HEK293 (cell line): Measurements from ENCODE around the gene AUP1.

Experiments used
- CTCF ChIP-seq: fragments of 450-650 bp; formaldehyde crosslinking; IDR thresholded peaks from 2 replicates; pipeline ENCODE4 v1.5.1; 2016; ENCODE audit warnings: missing biosample characterization, missing genetic modification characterization
- EGR2 ChIP-seq: fragments of 450-650 bp; formaldehyde crosslinking; IDR thresholded peaks from 2 replicates; pipeline ENCODE4 v1.5.1; 2016; ENCODE audit warnings: low read depth, missing biosample characterization, missing genetic modification characterization
- GLIS1 ChIP-seq: fragments of 450-650 bp; formaldehyde crosslinking; IDR thresholded peaks from 2 replicates; pipeline ENCODE4 v1.5.1; 2016; ENCODE audit warnings: missing biosample characterization, missing genetic modification characterization
- GLIS2 ChIP-seq: fragments of 450-650 bp; formaldehyde crosslinking; IDR thresholded peaks from 2 replicates; pipeline ENCODE4 v1.5.1; 2016; ENCODE audit warnings: missing biosample characterization, missing genetic modification characterization
- IKZF3 ChIP-seq: fragments of 450-650 bp; IDR thresholded peaks from 2 replicates; pipeline ENCODE4 v1.5.0; 2018; ENCODE audit warnings: missing biosample characterization, mild to moderate bottlenecking, missing genetic modification characterization, moderate library complexity
- PBX3 ChIP-seq: sonication (generic); formaldehyde crosslinking; IDR thresholded peaks from 2 replicates; pipeline ENCODE4 v1.8.1; 2022; ENCODE audit warnings: mild to moderate bottlenecking, moderate library complexity, missing genetic modification reagents
- PRDM2 ChIP-seq: fragments of 450-650 bp; formaldehyde crosslinking; IDR thresholded peaks from 2 replicates; pipeline ENCODE4 v1.5.1; 2016; ENCODE audit warnings: missing biosample characterization, missing genetic modification characterization, borderline replicate concordance
- RBAK ChIP-seq: fragments of 450-650 bp; formaldehyde crosslinking; IDR thresholded peaks from 2 replicates; pipeline ENCODE4 v1.5.1; 2016; ENCODE audit warnings: missing biosample characterization, missing genetic modification characterization
- REPIN1 ChIP-seq: fragments of 450-650 bp; formaldehyde crosslinking; IDR thresholded peaks from 2 replicates; pipeline ENCODE4 v1.5.1; 2017; ENCODE audit warnings: missing biosample characterization, missing genetic modification characterization, low read depth
- SP2 ChIP-seq: fragments of 450-650 bp; formaldehyde crosslinking; IDR thresholded peaks from 2 replicates; pipeline ENCODE4 v1.5.1; 2016; ENCODE audit warnings: missing biosample characterization, missing genetic modification characterization
- ZBTB48 ChIP-seq: fragments of 450-650 bp; formaldehyde crosslinking; IDR thresholded peaks from 2 replicates; pipeline ENCODE4 v1.5.1; 2016; ENCODE audit warnings: missing biosample characterization, missing genetic modification characterization
- ZFP37 ChIP-seq: fragments of 450-650 bp; formaldehyde crosslinking; IDR thresholded peaks from 2 replicates; pipeline ENCODE4 v1.5.1; 2016; ENCODE audit warnings: missing biosample characterization, missing genetic modification characterization
- ZFP41 ChIP-seq: fragments of 450-650 bp; formaldehyde crosslinking; IDR thresholded peaks from 2 replicates; pipeline ENCODE4 v1.5.1; 2016; ENCODE audit warnings: missing biosample characterization, missing genetic modification characterization, borderline replicate concordance
- ZFP69B ChIP-seq: fragments of 450-650 bp; formaldehyde crosslinking; IDR thresholded peaks from 2 replicates; pipeline ENCODE4 v1.5.1; 2016; ENCODE audit warnings: missing biosample characterization, missing genetic modification characterization
- ZNF112 ChIP-seq: fragments of 450-650 bp; formaldehyde crosslinking; IDR thresholded peaks from 2 replicates; pipeline ENCODE4 v1.5.0; 2017; ENCODE audit warnings: missing biosample characterization, missing genetic modification characterization
- ZNF140 ChIP-seq: fragments of 450-650 bp; formaldehyde crosslinking; IDR thresholded peaks from 2 replicates; pipeline ENCODE4 v1.5.1; 2016; ENCODE audit warnings: missing biosample characterization, missing genetic modification characterization
- ZNF398 ChIP-seq: fragments of 450-650 bp; formaldehyde crosslinking; IDR thresholded peaks from 2 replicates; pipeline ENCODE4 v1.5.1; 2017; ENCODE audit warnings: missing biosample characterization, missing genetic modification characterization
- ZNF510 ChIP-seq: fragments of 450-650 bp; formaldehyde crosslinking; IDR thresholded peaks from 2 replicates; pipeline ENCODE4 v1.5.1; 2018; ENCODE audit warnings: mild to moderate bottlenecking, missing genetic modification characterization, missing biosample characterization; ENCODE audit not compliant: insufficient replicate concordance
- ZNF514 ChIP-seq: fragments of 450-650 bp; formaldehyde crosslinking; IDR thresholded peaks from 2 replicates; pipeline ENCODE4 v1.5.1; 2016; ENCODE audit warnings: missing biosample characterization, missing genetic modification characterization
- ZNF548 ChIP-seq: fragments of 450-650 bp; formaldehyde crosslinking; IDR thresholded peaks from 2 replicates; pipeline ENCODE4 v1.5.1; 2016; ENCODE audit warnings: missing biosample characterization, missing genetic modification characterization
- ZNF701 ChIP-seq: fragments of 450-650 bp; formaldehyde crosslinking; IDR thresholded peaks from 2 replicates; pipeline ENCODE4 v1.5.1; 2016; ENCODE audit warnings: missing biosample characterization, missing genetic modification characterization
- ZNF777 ChIP-seq: fragments of 450-650 bp; formaldehyde crosslinking; IDR thresholded peaks from 2 replicates; pipeline ENCODE4 v1.5.1; 2017; ENCODE audit warnings: missing biosample characterization, missing genetic modification characterization, borderline replicate concordance
- TF ChIP-seq, protein P1 (sequence below): fragments of 450-650 bp; formaldehyde crosslinking; optimal IDR thresholded peaks from 2 replicates; pipeline ENCODE3; 2016; ENCODE audit warnings: missing biosample characterization, mild to moderate bottlenecking, missing genetic modification characterization
- TF ChIP-seq, protein P2 (sequence below): fragments of 450-650 bp; formaldehyde crosslinking; IDR thresholded peaks from 2 replicates; pipeline ENCODE4 v1.5.1; 2016; ENCODE audit warnings: missing biosample characterization, missing genetic modification characterization

AUP1 gene

DNA sequence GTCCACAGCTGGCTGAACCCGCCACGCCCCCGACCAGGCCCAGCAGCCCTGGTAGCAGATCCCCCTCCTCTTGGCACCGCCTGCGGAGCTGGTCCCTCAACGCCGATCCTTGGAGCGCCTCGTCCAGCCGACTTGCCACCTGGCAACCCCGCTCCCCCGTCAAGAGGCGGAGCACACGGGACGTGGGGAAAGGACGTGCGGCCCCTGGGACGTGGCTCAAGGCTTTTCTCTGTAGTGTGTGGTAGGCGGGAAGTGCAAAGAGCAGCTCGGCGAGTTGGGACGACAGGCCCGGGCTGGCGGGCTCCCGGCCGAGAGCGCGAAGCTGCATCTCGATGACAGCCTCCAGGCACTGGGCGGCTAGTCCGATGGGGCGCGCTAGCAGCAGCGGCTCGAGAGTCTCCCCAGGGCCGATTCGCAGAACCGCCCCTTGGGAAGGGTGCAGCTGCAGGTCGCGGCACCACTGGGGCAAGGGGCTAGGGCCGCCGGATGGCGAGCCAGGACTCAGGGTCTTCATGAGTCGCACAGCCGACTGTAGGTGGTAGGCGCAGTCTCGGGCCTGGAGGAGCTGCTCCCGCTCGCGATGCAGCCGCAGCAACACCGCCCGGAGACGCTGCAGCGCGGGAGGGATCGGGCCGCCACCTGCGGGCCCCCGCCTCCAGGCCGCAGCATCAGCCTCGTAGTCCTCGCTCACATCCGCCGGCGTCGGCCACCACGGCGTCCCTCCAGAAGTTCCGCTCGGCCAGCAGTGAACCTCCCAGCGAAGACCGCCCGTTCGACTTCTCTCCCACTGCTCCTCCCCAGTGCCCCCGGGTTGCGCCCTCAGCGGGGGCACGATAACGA is 47.3 kb downstream of the AUP1 start (continued):
- TF ChIP-seq PRDM2 (tag by site-specific recombination) (peak; percentile 83; the same call in 1 of the 2 replicates), SP2 (tag by site-specific recombination) (peak; percentile 23), ZNF548 (tag by site-specific recombination) (no peak), ZNF140 (tag by site-specific recombination) (no peak), PBX3 (peak; percentile 78), IKZF3 (tag by site-specific recombination) (no peak), ZNF510 (tag by site-specific recombination) (no peak), ZFP69B (no peak; the same call in 1 of the 2 replicates), ZNF777 (tag by site-specific recombination) (no peak), ZBTB48 (peak; percentile 25; the same call in 1 of the 2 replicates), ZNF701 (tag by site-specific recombination) (no peak), ZNF514 (tag by site-specific recombination) (no peak), REPIN1 (no peak), EGR2 (tag by site-specific recombination) (0 out of 2 replicates have a peak, but pooled peaks have one; percentile 5), ZFP37 (peak; percentile 71), ZNF112 (tag by site-specific recombination) (no peak), GLIS2 (tag by site-specific recombination) (peak; percentile 85), ZNF398 (no peak), CTCF (tag by site-specific recombination) (peak; percentile 61), GLIS1 (tag by site-specific recombination) (no peak), RBAK (tag by site-specific recombination) (no peak), ZFP41 (no peak)
- TF ChIP-seq, protein P1, sequence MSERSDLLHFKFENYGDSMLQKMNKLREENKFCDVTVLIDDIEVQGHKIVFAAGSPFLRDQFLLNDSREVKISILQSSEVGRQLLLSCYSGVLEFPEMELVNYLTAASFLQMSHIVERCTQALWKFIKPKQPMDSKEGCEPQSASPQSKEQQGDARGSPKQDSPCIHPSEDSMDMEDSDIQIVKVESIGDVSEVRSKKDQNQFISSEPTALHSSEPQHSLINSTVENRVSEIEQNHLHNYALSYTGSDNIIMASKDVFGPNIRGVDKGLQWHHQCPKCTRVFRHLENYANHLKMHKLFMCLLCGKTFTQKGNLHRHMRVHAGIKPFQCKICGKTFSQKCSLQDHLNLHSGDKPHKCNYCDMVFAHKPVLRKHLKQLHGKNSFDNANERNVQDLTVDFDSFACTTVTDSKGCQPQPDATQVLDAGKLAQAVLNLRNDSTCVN (tag by site-specific recombination), result peak; percentile 84
- TF ChIP-seq, protein P2, sequence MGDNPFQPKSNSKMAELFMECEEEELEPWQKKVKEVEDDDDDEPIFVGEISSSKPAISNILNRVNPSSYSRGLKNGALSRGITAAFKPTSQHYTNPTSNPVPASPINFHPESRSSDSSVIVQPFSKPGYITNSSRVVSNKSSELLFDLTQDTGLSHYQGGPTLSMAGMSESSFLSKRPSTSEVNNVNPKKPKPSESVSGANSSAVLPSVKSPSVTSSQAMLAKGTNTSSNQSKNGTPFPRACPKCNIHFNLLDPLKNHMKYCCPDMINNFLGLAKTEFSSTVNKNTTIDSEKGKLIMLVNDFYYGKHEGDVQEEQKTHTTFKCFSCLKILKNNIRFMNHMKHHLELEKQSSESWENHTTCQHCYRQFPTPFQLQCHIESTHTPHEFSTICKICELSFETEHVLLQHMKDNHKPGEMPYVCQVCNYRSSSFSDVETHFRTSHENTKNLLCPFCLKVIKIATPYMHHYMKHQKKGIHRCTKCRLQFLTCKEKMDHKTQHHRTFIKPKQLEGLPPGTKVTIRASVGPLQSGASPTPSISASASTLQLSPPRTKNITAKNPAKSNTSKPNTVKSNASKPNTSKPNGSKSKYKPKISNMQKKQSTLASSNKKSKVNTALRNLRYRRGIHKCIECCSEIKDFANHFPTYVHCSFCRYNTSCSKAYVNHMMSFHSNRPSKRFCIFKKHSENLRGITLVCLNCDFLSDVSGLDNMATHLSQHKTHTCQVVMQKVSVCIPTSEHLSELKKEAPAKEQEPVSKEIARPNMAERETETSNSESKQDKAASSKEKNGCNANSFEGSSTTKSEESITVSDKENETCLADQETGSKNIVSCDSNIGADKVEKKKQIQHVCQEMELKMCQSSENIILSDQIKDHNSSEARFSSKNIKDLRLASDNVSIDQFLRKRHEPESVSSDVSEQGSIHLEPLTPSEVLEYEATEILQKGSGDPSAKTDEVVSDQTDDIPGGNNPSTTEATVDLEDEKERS, result no peak
